ENCODE results near the gene C10orf120. TPM values are rescaled to one million over a fixed set of nuclear protein-coding genes. Genes with fewer than 3 reads are reported as not detected.

The C10orf120 gene
- polyA plus RNA-seq, 2 of the 4 experiments (the other 2 are of a cell fraction) = not detected

GRCh38 chr10:122672655-122673054, 27.0 kb downstream of the C10orf120 start:
- no peaks in the 10 kb centered on the region for H3K4me1 ChIP-seq
- H3K9me3 ChIP-seq = no peaks in the 10 kb centered on the region
- H3K4me3 ChIP-seq = no peak overlapping the region
- ATAC-seq (no peak), FAIRE-seq (no peak), DNase-seq (ENCODE audit: low read depth in 1 of 2, low spot score in 1 of 2) (no peak)
- 51% methylated on average over 4 of the region's 4 CpGs for WGBS (ENCODE audit: missing lambda C conversion rate)
- POLR2A ChIA-PET = no interaction called here
- CTCF ChIA-PET = no interaction called here
- TF ChIP-seq HOXB13 (CRISPR knock-in tag; IDR thresholded peaks at IDR 0.05; ENCODE audit: low read depth) = no peak
- no peak for TF ChIP-seq MAX (IDR thresholded peaks at IDR 0.05)
- no peak for TF ChIP-seq ZC3H11A (IDR thresholded peaks at IDR 0.05)
- no peak for TF ChIP-seq NR3C1 (IDR thresholded peaks at IDR 0.05)
- no peak for TF ChIP-seq ZSCAN20 (CRISPR knock-in tag; IDR thresholded peaks at IDR 0.05)
- TF ChIP-seq FOSB (CRISPR knock-in tag; IDR thresholded peaks at IDR 0.05) = no peak
- TF ChIP-seq CHD4 (IDR thresholded peaks at IDR 0.05; ENCODE audit: borderline replicate concordance) = no peak
- TF ChIP-seq KDM5A (IDR thresholded peaks at IDR 0.05) = no peak
- TF ChIP-seq SREBF2 (IDR thresholded peaks at IDR 0.05) = no peak
- no peak for TF ChIP-seq ZFP36 (IDR thresholded peaks at IDR 0.05; ENCODE audit: borderline replicate concordance, partially characterized antibody)
- no peak for TF ChIP-seq USF2 (IDR thresholded peaks at IDR 0.05)
- TF ChIP-seq NFE2L2 (conservative IDR thresholded peaks at IDR 0.05; ENCODE audit: low read length) = no peak
- TF ChIP-seq SMC3 (IDR thresholded peaks at IDR 0.05) = no peak
- no peak for TF ChIP-seq HDAC2 (IDR thresholded peaks at IDR 0.05)
- TF ChIP-seq TP53 (CRISPR knock-in tag; IDR thresholded peaks at IDR 0.05) = no peak
- no peak for TF ChIP-seq EP300 (IDR thresholded peaks at IDR 0.05)
- H3K4me2 ChIP-seq = no peak overlapping the region
- no peak overlapping the region for H3K27ac ChIP-seq

- ATAC-seq (no peak), DNase-seq (ENCODE audit: low read depth in 1 of 2, low spot score in 1 of 2) (no peak), FAIRE-seq (no peak)
- no peak for TF ChIP-seq MAZ (IDR thresholded peaks at IDR 0.05; ENCODE audit: borderline replicate concordance, low read depth, low read length)
- TF ChIP-seq JUNB (IDR thresholded peaks at IDR 0.05) = no peak
- TF ChIP-seq NFE2L2 (conservative IDR thresholded peaks at IDR 0.05; ENCODE audit: low read length) = no peak
- no peak for TF ChIP-seq FOSL2 (IDR thresholded peaks at IDR 0.05)
- TF ChIP-seq FOSL2 (CRISPR knock-in tag; IDR thresholded peaks at IDR 0.05) = no peak
- no peak for TF ChIP-seq RAD21 (conservative IDR thresholded peaks at IDR 0.05 in 1 of 2, IDR thresholded peaks at IDR 0.05 in 1 of 2)
- no peak for TF ChIP-seq CBX8 (IDR thresholded peaks at IDR 0.05)
- no peak for TF ChIP-seq GATA3 (IDR thresholded peaks at IDR 0.05; ENCODE audit: borderline replicate concordance)
- no peak for TF ChIP-seq PHF8 (IDR thresholded peaks at IDR 0.05; ENCODE audit: borderline replicate concordance, low read depth)
- no peak for TF ChIP-seq REST (IDR thresholded peaks at IDR 0.05)
- TF ChIP-seq E2F6 (IDR thresholded peaks at IDR 0.05; ENCODE audit: borderline replicate concordance, low read depth) = no peak
- Histone ChIP-seq H3K9me3 (no peaks in the 10 kb centered on the region), H3K27ac (no peak overlapping the region), H3K4me1 (no peaks in the 10 kb centered on the region), H3K4me3 (no peak overlapping the region), H3K4me2 (no peak overlapping the region)
- ChIA-PET POLR2A (no interaction called here), CTCF (no interaction called here)
- WGBS (ENCODE audit: missing lambda C conversion rate) = 2% methylated on average over 3 of the region's 3 CpGs
Observed at GRCh38 chr10:122671355-122671754, 28.3 kb downstream of the C10orf120 start.

All from A549 (cell line).